Testis (tissue), 2 donors: ENCODE measurements around the gene SLX4IP.

Experiments used
- POLR2A ChIP-seq: fragments of 450-650 bp; IDR thresholded peaks from one replicate; pipeline ENCODE4 v1.6.1; 2017; ENCODE audit warnings: antibody characterized with exemption, mild to moderate bottlenecking, moderate library complexity
- TF ChIP-seq, protein P1 (sequence below), 3 experiments: fragments of 450-650 bp in 2 of 3; fragments of 200-600 bp in 1 of 3; sonication (generic) in 1 of 3; IDR thresholded peaks; one replicate each; pipeline ENCODE4 v1.5.1; 2016 to 2019; ENCODE audit warnings: antibody characterized with exemption in 3 of 3, mild to moderate bottlenecking in 2 of 3, moderate library complexity in 1 of 3

DNA sequence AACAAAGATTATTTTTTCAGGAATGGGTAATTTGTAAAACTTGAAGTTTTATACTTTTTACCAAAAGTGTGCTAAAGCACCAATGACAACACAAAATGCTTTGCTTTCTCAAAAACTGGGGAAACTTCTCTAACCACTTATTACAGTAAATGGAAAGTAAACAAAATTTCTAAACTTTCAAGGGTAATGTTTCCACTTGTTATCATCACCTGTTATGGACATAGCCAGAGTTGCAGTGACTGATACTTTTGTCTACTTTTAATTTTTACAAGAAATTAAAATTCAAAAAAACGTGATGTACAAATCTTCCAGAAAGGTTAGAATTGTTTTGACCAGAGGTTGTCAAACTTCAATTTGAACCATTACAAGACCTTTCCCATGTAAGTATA, 138.8 kb downstream of the SLX4IP start:
- TF ChIP-seq, protein P1, sequence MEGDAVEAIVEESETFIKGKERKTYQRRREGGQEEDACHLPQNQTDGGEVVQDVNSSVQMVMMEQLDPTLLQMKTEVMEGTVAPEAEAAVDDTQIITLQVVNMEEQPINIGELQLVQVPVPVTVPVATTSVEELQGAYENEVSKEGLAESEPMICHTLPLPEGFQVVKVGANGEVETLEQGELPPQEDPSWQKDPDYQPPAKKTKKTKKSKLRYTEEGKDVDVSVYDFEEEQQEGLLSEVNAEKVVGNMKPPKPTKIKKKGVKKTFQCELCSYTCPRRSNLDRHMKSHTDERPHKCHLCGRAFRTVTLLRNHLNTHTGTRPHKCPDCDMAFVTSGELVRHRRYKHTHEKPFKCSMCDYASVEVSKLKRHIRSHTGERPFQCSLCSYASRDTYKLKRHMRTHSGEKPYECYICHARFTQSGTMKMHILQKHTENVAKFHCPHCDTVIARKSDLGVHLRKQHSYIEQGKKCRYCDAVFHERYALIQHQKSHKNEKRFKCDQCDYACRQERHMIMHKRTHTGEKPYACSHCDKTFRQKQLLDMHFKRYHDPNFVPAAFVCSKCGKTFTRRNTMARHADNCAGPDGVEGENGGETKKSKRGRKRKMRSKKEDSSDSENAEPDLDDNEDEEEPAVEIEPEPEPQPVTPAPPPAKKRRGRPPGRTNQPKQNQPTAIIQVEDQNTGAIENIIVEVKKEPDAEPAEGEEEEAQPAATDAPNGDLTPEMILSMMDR (IDR thresholded peaks at IDR 0.05): no peak
- no peak for TF ChIP-seq POLR2A
